ENCODE measurements around the gene SCRN1. TPM values are rescaled to one million over a fixed set of nuclear protein-coding genes. Genes with fewer than 3 reads are reported as not detected.

The SCRN1 gene
- total and polyA plus RNA-seq, 2 experiments from 2014 or later: 15.2 to 66.7 TPM

DNA sequence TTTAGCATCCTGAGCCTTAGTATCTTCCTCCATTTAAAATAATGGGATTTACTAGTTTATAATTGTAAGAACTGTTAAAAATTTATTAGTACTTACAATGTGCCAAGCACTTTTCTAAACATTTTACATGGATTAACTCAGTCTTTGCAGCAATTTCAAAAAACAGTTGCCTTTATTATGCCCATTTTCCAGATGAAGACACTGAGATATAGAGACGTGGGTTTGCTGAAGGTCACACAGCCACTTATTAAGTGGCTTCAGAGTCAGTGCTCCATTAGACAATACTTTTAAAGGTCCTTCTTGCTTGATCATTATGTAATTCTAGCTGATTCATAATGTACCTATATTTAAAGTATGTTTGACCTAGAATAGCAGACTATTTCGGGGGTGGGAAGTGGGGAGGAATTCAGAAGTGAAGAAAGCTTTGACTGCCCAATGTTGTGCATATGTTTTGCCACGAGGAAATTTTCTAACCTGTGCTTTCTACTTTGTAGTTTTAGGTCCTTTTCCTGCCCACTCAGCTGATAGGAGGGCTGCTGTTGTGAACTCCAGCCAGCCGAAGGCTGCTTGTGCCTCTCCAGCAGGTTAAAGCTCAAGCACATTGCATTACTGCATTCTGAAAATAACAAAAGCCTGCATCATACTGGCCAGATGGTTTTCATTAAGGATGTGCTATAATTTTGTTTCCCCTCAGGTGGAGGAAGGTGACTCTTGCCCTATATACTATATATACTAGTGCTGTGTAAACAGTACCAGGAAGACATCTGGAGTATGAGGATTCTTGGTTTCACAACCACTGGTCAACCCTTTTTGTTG is 42.9 kb upstream of the SCRN1 start:
- no peak overlapping the region for H3K27ac Mint-ChIP-seq
- Histone ChIP-seq H4K20me1 (replicated peaks; ENCODE audit: insufficient read depth) (peaks cover 44% of the 10 kb centered on the region), H3K27me3 (ENCODE audit: insufficient read depth) (no peaks in the 10 kb centered on the region), H3K27ac (ENCODE audit: low read depth) (no peak overlapping the region), H3F3A (replicated peaks; ENCODE audit: low read depth) (no peaks in the 10 kb centered on the region), H2AFZ (no peak overlapping the region), H3K79me2 (replicated peaks; ENCODE audit: insufficient read depth) (peaks cover 84% of the 10 kb centered on the region), H3K4me3 (no peak overlapping the region), H3K36me3 (ENCODE audit: insufficient read depth) (no peaks in the 10 kb centered on the region), H3K4me1 (ENCODE audit: insufficient read depth) (peaks cover 25% of the 10 kb centered on the region), H3K4me2 (no peak overlapping the region), H3K9me2 (ENCODE audit: insufficient read depth) (no peaks in the 10 kb centered on the region)
- H3K9me3 Mint-ChIP-seq: no peaks in the 10 kb centered on the region
- no peaks in the 10 kb centered on the region for H3K27me3 Mint-ChIP-seq (ENCODE audit: insufficient read depth, low read depth, poor library complexity)
- no peak for DNase-seq (ENCODE audit: low spot score)
- ATAC-seq: no peak
- peaks cover 7% of the 10 kb centered on the region for H3K4me1 Mint-ChIP-seq
- H3K4me3 Mint-ChIP-seq: no peak overlapping the region
- H3K36me3 Mint-ChIP-seq (ENCODE audit: low read depth): no peaks in the 10 kb centered on the region
- TF ChIP-seq EZH2 (IDR thresholded peaks at IDR 0.05; ENCODE audit: low read depth, unreplicated experiment): no peak

- Mint-ChIP-seq H3K4me1 (peaks cover 18% of the 10 kb centered on the region), H3K4me3 (no peak overlapping the region), H3K36me3 (ENCODE audit: low read depth) (no peaks in the 10 kb centered on the region), H3K27me3 (ENCODE audit: insufficient read depth, low read depth, poor library complexity) (peaks cover 4% of the 10 kb centered on the region), H3K9me3 (no peaks in the 10 kb centered on the region), H3K27ac (no peak overlapping the region)
- peaks cover 34% of the 10 kb centered on the region for H3K4me1 ChIP-seq (ENCODE audit: insufficient read depth)
- no peaks in the 10 kb centered on the region for H3F3A ChIP-seq (replicated peaks; ENCODE audit: low read depth)
- no peaks in the 10 kb centered on the region for H3K27me3 ChIP-seq (ENCODE audit: insufficient read depth)
- H4K20me1 ChIP-seq (replicated peaks; ENCODE audit: insufficient read depth): peaks cover 34% of the 10 kb centered on the region
- DNase-seq (ENCODE audit: low spot score): no peak
- H3K36me3 ChIP-seq (ENCODE audit: insufficient read depth): no peaks in the 10 kb centered on the region
- H3K27ac ChIP-seq (ENCODE audit: low read depth): no peak overlapping the region
- peak in 1 of 2 experiments; percentile 19; a peak in 2 of 4 replicates for TF ChIP-seq CTCF (conservative IDR thresholded peaks at IDR 0.05; ENCODE audit: low read depth in 2 of 2)
- TF ChIP-seq POLR2AphosphoS5 (IDR thresholded peaks at IDR 0.05; ENCODE audit: low read depth): no peak
- peak overlapping the region; percentile 88 for H3K4me2 ChIP-seq
- no peak overlapping the region for H2AFZ ChIP-seq
- peak overlapping the region; percentile 57 for H3K4me3 ChIP-seq
- no peak for ATAC-seq
- H3K79me2 ChIP-seq (replicated peaks; ENCODE audit: insufficient read depth): peaks cover 71% of the 10 kb centered on the region
- H3K9me2 ChIP-seq (ENCODE audit: insufficient read depth): no peaks in the 10 kb centered on the region
Measured at GRCh38 chr7:30029696-30030095, 40.1 kb upstream of the SCRN1 start.

- peak overlapping the region; percentile 88 for H3K4me2 ChIP-seq
- Mint-ChIP-seq H3K4me1 (peaks cover 19% of the 10 kb centered on the region), H3K4me3 (no peak overlapping the region), H3K9me3 (no peaks in the 10 kb centered on the region), H3K27me3 (ENCODE audit: insufficient read depth, low read depth, poor library complexity) (peaks cover 4% of the 10 kb centered on the region), H3K36me3 (ENCODE audit: low read depth) (no peaks in the 10 kb centered on the region), H3K27ac (peak overlapping the region; percentile 89)
- H3K27ac ChIP-seq (ENCODE audit: low read depth): peak overlapping the region; percentile 57; the same call in 1 of the 2 replicates
- peak overlapping the region; percentile 57 for H3K4me3 ChIP-seq
- no peaks in the 10 kb centered on the region for H3K9me2 ChIP-seq (ENCODE audit: insufficient read depth)
- H3K36me3 ChIP-seq (ENCODE audit: insufficient read depth): no peaks in the 10 kb centered on the region
- H2AFZ ChIP-seq: peak overlapping the region; percentile 54
- H3K79me2 ChIP-seq (replicated peaks; ENCODE audit: insufficient read depth): peaks cover 71% of the 10 kb centered on the region
- DNase-seq (ENCODE audit: low spot score): peak; percentile 85
- H3K4me1 ChIP-seq (ENCODE audit: insufficient read depth): peaks cover 34% of the 10 kb centered on the region
- no peaks in the 10 kb centered on the region for H3F3A ChIP-seq (replicated peaks; ENCODE audit: low read depth)
- no peaks in the 10 kb centered on the region for H3K27me3 ChIP-seq (ENCODE audit: insufficient read depth)
- peaks cover 29% of the 10 kb centered on the region for H4K20me1 ChIP-seq (replicated peaks; ENCODE audit: insufficient read depth)
- peak; percentile 36 for ATAC-seq
- TF ChIP-seq EZH2phosphoT487 (IDR thresholded peaks at IDR 0.05; ENCODE audit: unreplicated experiment) (no peak), ETS1 (IDR thresholded peaks at IDR 0.05) (no peak), POLR2AphosphoS5 (IDR thresholded peaks at IDR 0.05; ENCODE audit: low read depth) (no peak)
Measured at GRCh38 chr7:30028749-30029635, 39.4 kb upstream of the SCRN1 start.

Data from GM23338 (cell line).